GM19328 (cell line): Measurements from ENCODE around the gene SAMD9.
"Not testable (repeated sequence)": the region's sequence is repeated elsewhere in the genome, so short reads cannot be mapped to it uniquely, and the experiment has no call there.

Experiments used
- ATAC-seq: cut with Tn5 transposase; IDR thresholded peaks from one replicate; pipeline ENCODE4 v1.9.1; 2021; ENCODE audit warnings: mild to moderate bottlenecking, moderate library complexity; ENCODE audit not compliant: unreplicated experiment

SAMD9 gene

GRCh38 chr7:93117852-93118530 is at the start of gene SAMD9:
Gene SAMD9, minus strand, starts transcription at chr7:93117979. Its CDS starts 11,882 bp downstream, at chr7:93106097.
- peak; percentile 99 for ATAC-seq

GRCh38 chr7:93165447-93165846 is 47.7 kb upstream of the SAMD9 start:
- peak; percentile 90 for ATAC-seq

GRCh38 chr7:93164766-93165165 is 47.0 kb upstream of the SAMD9 start:
- ATAC-seq = no peak

GRCh38 chr7:93161181-93161762 is 43.5 kb upstream of the SAMD9 start:
- ATAC-seq = no peak

GRCh38 chr7:93160410-93160809 is 42.6 kb upstream of the SAMD9 start:
- ATAC-seq = no peak

- ATAC-seq = no peak
These were observed 41.7 kb upstream of the SAMD9 start for GRCh38 chr7:93159490-93159889.

GRCh38 chr7:93156884-93157283 is 39.1 kb upstream of the SAMD9 start:
- no peak for ATAC-seq

- ATAC-seq = no peak
These were observed 32.5 kb upstream of the SAMD9 start for GRCh38 chr7:93150200-93150835.

- ATAC-seq = no peak
These were observed 30.9 kb upstream of the SAMD9 start for GRCh38 chr7:93148727-93149126.

- ATAC-seq = peak; percentile 56
These were observed 30.4 kb upstream of the SAMD9 start, which contains the start of gene SAMD9L for GRCh38 chr7:93148144-93148543. Gene SAMD9L, minus strand, starts transcription at chr7:93148385. Its CDS starts 12,414 bp downstream, at chr7:93135971.

GRCh38 chr7:93147363-93147762 is 29.6 kb upstream of the SAMD9 start:
- peak; percentile 74 for ATAC-seq

GRCh38 chr7:93146472-93147141 is 28.8 kb upstream of the SAMD9 start:
- ATAC-seq = peak; percentile 23

GRCh38 chr7:93146036-93146435 is 28.3 kb upstream of the SAMD9 start:
- ATAC-seq = no peak

- ATAC-seq = no peak
These were observed 27.6 kb upstream of the SAMD9 start for GRCh38 chr7:93145354-93145753.

- ATAC-seq = no peak
These were observed 24.3 kb upstream of the SAMD9 start for GRCh38 chr7:93142127-93142526.

- ATAC-seq = no peak
These were observed 22.9 kb upstream of the SAMD9 start for GRCh38 chr7:93140582-93141191.

GRCh38 chr7:93138576-93138975 is 20.8 kb upstream of the SAMD9 start:
- no peak for ATAC-seq

GRCh38 chr7:93133005-93133404 is 15.2 kb upstream of the SAMD9 start:
- ATAC-seq = no peak

GRCh38 chr7:93132216-93132615 is 14.4 kb upstream of the SAMD9 start:
- ATAC-seq = no peak

GRCh38 chr7:93126954-93127353 is 9.2 kb upstream of the SAMD9 start:
- not testable (repeated sequence) for ATAC-seq

GRCh38 chr7:93123532-93123931 is 5.8 kb upstream of the SAMD9 start:
- not testable (repeated sequence) for ATAC-seq
